ENCODE measurements around the gene MED15. TPM values are rescaled to one million over a fixed set of nuclear protein-coding genes. Genes with fewer than 3 reads are reported as not detected.

Gene MED15
- total RNA-seq, 1 experiment from 2014 or later = 59.3 TPM

DNA sequence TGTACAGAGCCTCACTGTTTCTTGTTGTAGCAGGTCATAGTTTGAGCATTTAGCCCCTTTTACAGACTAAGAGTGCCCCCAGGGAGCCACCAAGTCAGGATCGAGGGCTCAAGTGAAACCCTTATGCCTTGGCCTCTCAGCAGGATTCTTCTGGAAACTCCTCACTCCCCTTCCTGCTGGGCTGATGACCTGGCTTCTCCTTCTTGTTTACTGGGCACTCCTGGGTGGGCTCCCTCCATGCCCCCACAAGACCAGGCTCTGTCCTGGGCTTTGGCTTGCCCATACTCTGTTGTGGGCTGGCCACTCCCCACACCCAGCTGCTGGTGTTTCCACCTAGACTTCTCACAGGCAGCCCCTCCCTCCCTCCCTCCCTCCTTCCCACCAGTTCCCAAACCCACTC, 69.6 kb downstream of the MED15 start:
- peaks cover 6% of the 10 kb centered on the region; the same call in 1 of the 2 replicates for H3K36me3 ChIP-seq (ENCODE audit: control insufficient read depth, insufficient read depth, low read length)
- no TSS peak for BruUV-seq (replicated peaks)

DNA sequence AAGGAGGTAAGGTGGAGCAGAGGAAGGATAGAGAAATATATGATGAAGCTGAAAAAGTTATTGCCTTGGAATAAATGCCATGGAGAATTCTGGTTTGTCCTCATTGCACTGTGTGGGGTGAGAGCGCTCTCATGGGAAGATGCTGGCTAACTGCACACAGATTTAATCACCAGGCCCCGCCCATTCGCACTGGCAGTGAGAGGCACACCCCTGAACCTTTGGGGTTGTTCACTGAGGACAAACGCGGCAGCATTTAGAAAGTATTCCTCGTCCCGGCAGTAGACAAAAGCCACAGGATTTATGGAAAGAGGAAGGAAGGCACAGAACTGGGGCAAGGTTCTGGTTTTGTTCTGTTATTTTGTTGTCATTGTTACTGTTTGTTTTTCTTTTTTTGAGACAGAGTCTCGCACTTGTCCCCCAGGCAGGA, 70.2 kb downstream of the MED15 start:
- Histone ChIP-seq H3K4me3 (ENCODE audit: low read depth in 2 of 2, low read length in 2 of 2) (no peak overlapping the region), H3K27ac (ENCODE audit: low read length) (no peak overlapping the region), H3K27me3 (ENCODE audit: control insufficient read depth, insufficient read depth, low read length) (no peaks in the 10 kb centered on the region), H3K4me1 (ENCODE audit: control insufficient read depth, insufficient read depth, low read length) (no peaks in the 10 kb centered on the region), H3K9me3 (ENCODE audit: control insufficient read depth, insufficient read depth, low read depth, low read length) (no peaks in the 10 kb centered on the region), H3K36me3 (ENCODE audit: control insufficient read depth, insufficient read depth, low read length) (peaks cover 3% of the 10 kb centered on the region; the same call in 1 of the 2 replicates)
- in situ Hi-C loops (cut with HindIII; ENCODE audit: low pct_unique_long_range_greater_than_20kb, low sequenced_read_pairs) (no loop called here), intact Hi-C loops (cut with micrococcal nuclease; ENCODE audit: unreplicated experiment) (no loop called here)
- POLR2A ChIA-PET = no interaction called here
- no peak for ATAC-seq
- CTCF ChIA-PET = interaction anchor here (0.7 kb wide), 1 partner anchor 40 kb away, joined by 3 read pairs; no protein-coding TSS in a partner anchor
- no peak for DNase-seq (ENCODE audit: low read depth, low spot score)
- BruUV-seq (replicated peaks) = no TSS peak
- TF ChIP-seq TCF7L2 (IDR thresholded peaks at IDR 0.05; ENCODE audit: low read depth, low read length) (no peak), POLR2AphosphoS5 (IDR thresholded peaks at IDR 0.05; ENCODE audit: low read depth, low read length) (no peak), SIN3A (IDR thresholded peaks at IDR 0.05; ENCODE audit: borderline replicate concordance, insufficient read depth, low read depth, low read length) (no peak)
- TF ChIP-seq, protein P1, sequence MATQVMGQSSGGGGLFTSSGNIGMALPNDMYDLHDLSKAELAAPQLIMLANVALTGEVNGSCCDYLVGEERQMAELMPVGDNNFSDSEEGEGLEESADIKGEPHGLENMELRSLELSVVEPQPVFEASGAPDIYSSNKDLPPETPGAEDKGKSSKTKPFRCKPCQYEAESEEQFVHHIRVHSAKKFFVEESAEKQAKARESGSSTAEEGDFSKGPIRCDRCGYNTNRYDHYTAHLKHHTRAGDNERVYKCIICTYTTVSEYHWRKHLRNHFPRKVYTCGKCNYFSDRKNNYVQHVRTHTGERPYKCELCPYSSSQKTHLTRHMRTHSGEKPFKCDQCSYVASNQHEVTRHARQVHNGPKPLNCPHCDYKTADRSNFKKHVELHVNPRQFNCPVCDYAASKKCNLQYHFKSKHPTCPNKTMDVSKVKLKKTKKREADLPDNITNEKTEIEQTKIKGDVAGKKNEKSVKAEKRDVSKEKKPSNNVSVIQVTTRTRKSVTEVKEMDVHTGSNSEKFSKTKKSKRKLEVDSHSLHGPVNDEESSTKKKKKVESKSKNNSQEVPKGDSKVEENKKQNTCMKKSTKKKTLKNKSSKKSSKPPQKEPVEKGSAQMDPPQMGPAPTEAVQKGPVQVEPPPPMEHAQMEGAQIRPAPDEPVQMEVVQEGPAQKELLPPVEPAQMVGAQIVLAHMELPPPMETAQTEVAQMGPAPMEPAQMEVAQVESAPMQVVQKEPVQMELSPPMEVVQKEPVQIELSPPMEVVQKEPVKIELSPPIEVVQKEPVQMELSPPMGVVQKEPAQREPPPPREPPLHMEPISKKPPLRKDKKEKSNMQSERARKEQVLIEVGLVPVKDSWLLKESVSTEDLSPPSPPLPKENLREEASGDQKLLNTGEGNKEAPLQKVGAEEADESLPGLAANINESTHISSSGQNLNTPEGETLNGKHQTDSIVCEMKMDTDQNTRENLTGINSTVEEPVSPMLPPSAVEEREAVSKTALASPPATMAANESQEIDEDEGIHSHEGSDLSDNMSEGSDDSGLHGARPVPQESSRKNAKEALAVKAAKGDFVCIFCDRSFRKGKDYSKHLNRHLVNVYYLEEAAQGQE (IDR thresholded peaks at IDR 0.05; ENCODE audit: insufficient read depth in 1 of 2, low read depth in 2 of 2, low read length in 1 of 2) = no peak
- TF ChIP-seq, protein P2, sequence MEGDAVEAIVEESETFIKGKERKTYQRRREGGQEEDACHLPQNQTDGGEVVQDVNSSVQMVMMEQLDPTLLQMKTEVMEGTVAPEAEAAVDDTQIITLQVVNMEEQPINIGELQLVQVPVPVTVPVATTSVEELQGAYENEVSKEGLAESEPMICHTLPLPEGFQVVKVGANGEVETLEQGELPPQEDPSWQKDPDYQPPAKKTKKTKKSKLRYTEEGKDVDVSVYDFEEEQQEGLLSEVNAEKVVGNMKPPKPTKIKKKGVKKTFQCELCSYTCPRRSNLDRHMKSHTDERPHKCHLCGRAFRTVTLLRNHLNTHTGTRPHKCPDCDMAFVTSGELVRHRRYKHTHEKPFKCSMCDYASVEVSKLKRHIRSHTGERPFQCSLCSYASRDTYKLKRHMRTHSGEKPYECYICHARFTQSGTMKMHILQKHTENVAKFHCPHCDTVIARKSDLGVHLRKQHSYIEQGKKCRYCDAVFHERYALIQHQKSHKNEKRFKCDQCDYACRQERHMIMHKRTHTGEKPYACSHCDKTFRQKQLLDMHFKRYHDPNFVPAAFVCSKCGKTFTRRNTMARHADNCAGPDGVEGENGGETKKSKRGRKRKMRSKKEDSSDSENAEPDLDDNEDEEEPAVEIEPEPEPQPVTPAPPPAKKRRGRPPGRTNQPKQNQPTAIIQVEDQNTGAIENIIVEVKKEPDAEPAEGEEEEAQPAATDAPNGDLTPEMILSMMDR (IDR thresholded peaks at IDR 0.05) = no peak

More for the DNA sequence above, 69.6 kb downstream of the MED15 start:
- Histone ChIP-seq H3K9me3 (ENCODE audit: control insufficient read depth, insufficient read depth, low read depth, low read length) (no peaks in the 10 kb centered on the region), H3K4me3 (ENCODE audit: low read depth in 2 of 2, low read length in 2 of 2) (no peak overlapping the region), H3K27ac (ENCODE audit: low read length) (no peak overlapping the region), H3K27me3 (ENCODE audit: control insufficient read depth, insufficient read depth, low read length) (no peaks in the 10 kb centered on the region), H3K4me1 (ENCODE audit: control insufficient read depth, insufficient read depth, low read length) (no peaks in the 10 kb centered on the region)
- in situ Hi-C loops (cut with HindIII; ENCODE audit: low pct_unique_long_range_greater_than_20kb, low sequenced_read_pairs) = no loop called here
- DNase-seq (ENCODE audit: low read depth, low spot score) = no peak
- POLR2A ChIA-PET = no interaction called here
- CTCF ChIA-PET = interaction anchor here (0.7 kb wide), 1 partner anchor 39 kb away, joined by 3 read pairs; no protein-coding TSS in a partner anchor
- intact Hi-C loops (cut with micrococcal nuclease; ENCODE audit: unreplicated experiment) = no loop called here
- ATAC-seq = no peak
- TF ChIP-seq TCF7L2 (IDR thresholded peaks at IDR 0.05; ENCODE audit: low read depth, low read length) (no peak), SIN3A (IDR thresholded peaks at IDR 0.05; ENCODE audit: borderline replicate concordance, insufficient read depth, low read depth, low read length) (no peak), POLR2AphosphoS5 (IDR thresholded peaks at IDR 0.05; ENCODE audit: low read depth, low read length) (no peak)
- TF ChIP-seq, protein P1 (IDR thresholded peaks at IDR 0.05; ENCODE audit: insufficient read depth in 1 of 2, low read depth in 2 of 2, low read length in 1 of 2) = no peak
- TF ChIP-seq, protein P2 (IDR thresholded peaks at IDR 0.05) = no peak
